DOHH2 (cell line): ENCODE results near the gene BIRC3.

Experiments used
- EZH2phosphoT487 ChIP-seq: fragments of 200-600 bp; sonication (generic); IDR thresholded peaks from 2 replicates; pipeline ENCODE4 v1.6.1; 2017; ENCODE audit warnings: borderline replicate concordance, mild to moderate bottlenecking, antibody characterized with exemption, low read length, moderate library complexity, mixed read lengths
- TF ChIP-seq, protein P1 (sequence below): fragments of 200-600 bp; sonication (generic); IDR thresholded peaks from one replicate; pipeline ENCODE4 v1.5.1; 2014; ENCODE audit warnings: antibody characterized with exemption, mild to moderate bottlenecking, low read depth, low read length; ENCODE audit not compliant: poor library complexity, severe bottlenecking

DNA sequence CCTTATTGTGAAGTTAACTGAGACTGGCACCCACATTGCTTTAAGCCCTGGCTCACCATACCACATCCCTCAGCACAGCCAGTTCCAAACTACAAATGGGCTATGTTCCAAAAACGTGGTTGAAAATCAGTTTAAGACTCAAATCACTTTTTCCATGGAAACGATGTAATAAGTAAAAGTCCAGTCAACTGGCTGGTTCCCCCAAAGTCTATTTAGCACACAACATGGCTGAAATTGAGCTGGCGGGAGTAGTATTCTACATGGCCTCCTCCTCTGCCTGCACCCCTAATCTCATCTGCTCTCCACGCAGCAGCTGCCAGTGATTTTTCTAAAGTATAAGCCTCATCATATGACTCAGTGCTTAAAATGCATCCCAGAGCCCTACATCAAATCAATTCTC is 40.9 kb upstream of the BIRC3 start:
- TF ChIP-seq, protein P1, sequence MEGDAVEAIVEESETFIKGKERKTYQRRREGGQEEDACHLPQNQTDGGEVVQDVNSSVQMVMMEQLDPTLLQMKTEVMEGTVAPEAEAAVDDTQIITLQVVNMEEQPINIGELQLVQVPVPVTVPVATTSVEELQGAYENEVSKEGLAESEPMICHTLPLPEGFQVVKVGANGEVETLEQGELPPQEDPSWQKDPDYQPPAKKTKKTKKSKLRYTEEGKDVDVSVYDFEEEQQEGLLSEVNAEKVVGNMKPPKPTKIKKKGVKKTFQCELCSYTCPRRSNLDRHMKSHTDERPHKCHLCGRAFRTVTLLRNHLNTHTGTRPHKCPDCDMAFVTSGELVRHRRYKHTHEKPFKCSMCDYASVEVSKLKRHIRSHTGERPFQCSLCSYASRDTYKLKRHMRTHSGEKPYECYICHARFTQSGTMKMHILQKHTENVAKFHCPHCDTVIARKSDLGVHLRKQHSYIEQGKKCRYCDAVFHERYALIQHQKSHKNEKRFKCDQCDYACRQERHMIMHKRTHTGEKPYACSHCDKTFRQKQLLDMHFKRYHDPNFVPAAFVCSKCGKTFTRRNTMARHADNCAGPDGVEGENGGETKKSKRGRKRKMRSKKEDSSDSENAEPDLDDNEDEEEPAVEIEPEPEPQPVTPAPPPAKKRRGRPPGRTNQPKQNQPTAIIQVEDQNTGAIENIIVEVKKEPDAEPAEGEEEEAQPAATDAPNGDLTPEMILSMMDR: no peak
- TF ChIP-seq EZH2phosphoT487: no peak
